Endodermal cell (in vitro differentiated cells): ENCODE results near the gene EYS. TPM values are rescaled to one million over a fixed set of nuclear protein-coding genes. Genes with fewer than 3 reads are reported as not detected.

Experiments used
- DNase-seq: peaks from one replicate; pipeline ENCODE4 v3.0.0-alpha.2; 2017
- H3K27ac ChIP-seq: 2 replicates; pipeline ENCODE4 v1.5.1; 2013; ENCODE audit warnings: mild to moderate bottlenecking, low read depth, low read length, moderate library complexity
- H3K27me3 ChIP-seq: 2 replicates; pipeline ENCODE4 v1.6.1; 2013; ENCODE audit warnings: mild to moderate bottlenecking, low read length, moderate library complexity; ENCODE audit not compliant: insufficient read depth, control insufficient read depth, poor library complexity, severe bottlenecking
- H3K36me3 ChIP-seq: 2 replicates; pipeline ENCODE4 v1.7.0; 2013; ENCODE audit warnings: mild to moderate bottlenecking, low read length, moderate library complexity; ENCODE audit not compliant: control insufficient read depth, insufficient read depth
- H3K4me1 ChIP-seq: one replicate; pipeline ENCODE4 v1.7.0; 2013; ENCODE audit warnings: low read length; ENCODE audit not compliant: control insufficient read depth, insufficient read depth
- H3K4me3 ChIP-seq: 2 replicates; pipeline ENCODE4 v1.5.1; 2013; ENCODE audit warnings: mild to moderate bottlenecking, low read length, moderate library complexity
- H3K9ac ChIP-seq: 2 replicates; pipeline ENCODE4 v1.6.1; 2013; ENCODE audit warnings: mild to moderate bottlenecking, low read length, moderate library complexity; ENCODE audit not compliant: poor library complexity, severe bottlenecking; ENCODE audit errors: extremely low read depth
- H3K9me3 ChIP-seq: 2 replicates; pipeline ENCODE4 v1.6.1; 2013; ENCODE audit warnings: mild to moderate bottlenecking, low read length, moderate library complexity; ENCODE audit not compliant: control insufficient read depth
- H3K27ac Mint-ChIP-seq: 2 replicates; pipeline ENCODE4 v1.8.0; 2020; ENCODE audit warnings: mixed read lengths
- H3K27me3 Mint-ChIP-seq: 2 replicates; pipeline ENCODE4 v1.8.0; 2021; ENCODE audit warnings: mild to moderate bottlenecking, mixed read lengths; ENCODE audit not compliant: insufficient read depth
- H3K36me3 Mint-ChIP-seq: 2 replicates; pipeline ENCODE4 v1.8.0; 2020; ENCODE audit warnings: low read depth, mixed read lengths
- H3K4me1 Mint-ChIP-seq: 2 replicates; pipeline ENCODE4 v1.8.0; 2020; ENCODE audit warnings: mixed read lengths
- H3K4me3 Mint-ChIP-seq: 2 replicates; pipeline ENCODE4 v1.8.0; 2020; ENCODE audit warnings: mild to moderate bottlenecking, moderate library complexity, mixed read lengths
- H3K9me3 Mint-ChIP-seq: 2 replicates; pipeline ENCODE4 v1.8.0; 2020; ENCODE audit warnings: mild to moderate bottlenecking, mixed read lengths
- WGBS, 2 experiments: methylation state at CpG; one replicate each; pipeline versions ENCODE4 v1.1.5 to v1.1.7; 2013; ENCODE audit warnings: missing lambda C conversion rate in 2 of 2, mixed read lengths in 1 of 2; ENCODE audit not compliant: insufficient coverage in 1 of 2, insufficient read length in 1 of 2; 5-methylcytosine and 5-hydroxymethylcytosine counted together
- total RNA-seq, 2 donors: library from RNA; stranded (reverse); fragmentation: NEBNext Ultra II Directional in 1 of 2; extraction: Animal tissue kit (Norgen Biotek cat#: 25700) in 1 of 2; gene quantifications; 2 replicates in 1 of 2; 3 replicates in 1 of 2; pipeline ENCODE4 v1.2.1, GENCODE V29; 2021
- TF ChIP-seq, protein P1 (sequence below): fragments of 200-600 bp; sonication (generic); conservative IDR thresholded peaks from 2 replicates; pipeline ENCODE4 v1.5.0; 2021; ENCODE audit warnings: antibody characterized with exemption, mild to moderate bottlenecking

The EYS gene
- total RNA-seq, 2 donors from 2014 or later = 0.31 to 0.70 TPM

- Histone ChIP-seq H3K27me3 (no peaks in the 10 kb centered on the region), H3K36me3 (no peaks in the 10 kb centered on the region), H3K9me3 (no peaks in the 10 kb centered on the region), H3K4me3 (no peak overlapping the region), H3K4me1 (no peaks in the 10 kb centered on the region), H3K27ac (no peak overlapping the region), H3K9ac (no peak overlapping the region)
- Mint-ChIP-seq H3K27me3 (no peaks in the 10 kb centered on the region), H3K4me3 (no peak overlapping the region), H3K27ac (no peak overlapping the region), H3K9me3 (peaks cover 17% of the 10 kb centered on the region), H3K4me1 (peaks cover 4% of the 10 kb centered on the region), H3K36me3 (peaks cover 7% of the 10 kb centered on the region)
- WGBS, 2 experiments = no CpG with 5 or more reads among the region's 1 CpG
- TF ChIP-seq, protein P1, sequence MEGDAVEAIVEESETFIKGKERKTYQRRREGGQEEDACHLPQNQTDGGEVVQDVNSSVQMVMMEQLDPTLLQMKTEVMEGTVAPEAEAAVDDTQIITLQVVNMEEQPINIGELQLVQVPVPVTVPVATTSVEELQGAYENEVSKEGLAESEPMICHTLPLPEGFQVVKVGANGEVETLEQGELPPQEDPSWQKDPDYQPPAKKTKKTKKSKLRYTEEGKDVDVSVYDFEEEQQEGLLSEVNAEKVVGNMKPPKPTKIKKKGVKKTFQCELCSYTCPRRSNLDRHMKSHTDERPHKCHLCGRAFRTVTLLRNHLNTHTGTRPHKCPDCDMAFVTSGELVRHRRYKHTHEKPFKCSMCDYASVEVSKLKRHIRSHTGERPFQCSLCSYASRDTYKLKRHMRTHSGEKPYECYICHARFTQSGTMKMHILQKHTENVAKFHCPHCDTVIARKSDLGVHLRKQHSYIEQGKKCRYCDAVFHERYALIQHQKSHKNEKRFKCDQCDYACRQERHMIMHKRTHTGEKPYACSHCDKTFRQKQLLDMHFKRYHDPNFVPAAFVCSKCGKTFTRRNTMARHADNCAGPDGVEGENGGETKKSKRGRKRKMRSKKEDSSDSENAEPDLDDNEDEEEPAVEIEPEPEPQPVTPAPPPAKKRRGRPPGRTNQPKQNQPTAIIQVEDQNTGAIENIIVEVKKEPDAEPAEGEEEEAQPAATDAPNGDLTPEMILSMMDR = no peak
- no peak for DNase-seq
These were observed 816.4 kb downstream of the EYS start for GRCh38 chr6:64890609-64891008.

- Mint-ChIP-seq H3K4me3 (no peak overlapping the region), H3K27ac (no peak overlapping the region), H3K36me3 (peaks cover 7% of the 10 kb centered on the region), H3K27me3 (no peaks in the 10 kb centered on the region), H3K4me1 (peaks cover 4% of the 10 kb centered on the region), H3K9me3 (peaks cover 17% of the 10 kb centered on the region)
- Histone ChIP-seq H3K36me3 (no peaks in the 10 kb centered on the region), H3K9me3 (no peaks in the 10 kb centered on the region), H3K9ac (no peak overlapping the region), H3K27me3 (no peaks in the 10 kb centered on the region), H3K27ac (no peak overlapping the region), H3K4me3 (no peak overlapping the region), H3K4me1 (no peaks in the 10 kb centered on the region)
- TF ChIP-seq, protein P1 = no peak
- 100% methylated on average over 1 to 2 of the region's 3 CpGs for WGBS, 2 experiments
- no peak for DNase-seq
These were observed 817.9 kb downstream of the EYS start for GRCh38 chr6:64889144-64889543.

GRCh38 chr6:64874776-64875175 is 832.2 kb downstream of the EYS start:
- Histone ChIP-seq H3K27ac (no peak overlapping the region), H3K9me3 (no peaks in the 10 kb centered on the region), H3K4me3 (no peak overlapping the region), H3K27me3 (no peaks in the 10 kb centered on the region), H3K9ac (no peak overlapping the region), H3K36me3 (no peaks in the 10 kb centered on the region), H3K4me1 (peaks cover 3% of the 10 kb centered on the region)
- Mint-ChIP-seq H3K36me3 (peaks cover 9% of the 10 kb centered on the region), H3K9me3 (peaks cover 10% of the 10 kb centered on the region), H3K27ac (no peak overlapping the region), H3K4me3 (no peak overlapping the region), H3K27me3 (no peaks in the 10 kb centered on the region), H3K4me1 (peaks cover 22% of the 10 kb centered on the region)
- no peak for DNase-seq
- TF ChIP-seq, protein P1 = no peak
- 91 to 100% methylated on average over 3 of the region's 3 CpGs for WGBS, 2 experiments
